ENCODE measurements around the gene LCE1D.

The LCE1D gene, protein sequence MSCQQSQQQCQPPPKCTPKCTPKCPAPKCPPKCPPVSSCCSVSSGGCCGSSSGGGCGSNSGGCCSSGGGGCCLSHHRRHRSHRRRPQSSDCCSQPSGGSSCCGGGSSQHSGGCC

DNA sequence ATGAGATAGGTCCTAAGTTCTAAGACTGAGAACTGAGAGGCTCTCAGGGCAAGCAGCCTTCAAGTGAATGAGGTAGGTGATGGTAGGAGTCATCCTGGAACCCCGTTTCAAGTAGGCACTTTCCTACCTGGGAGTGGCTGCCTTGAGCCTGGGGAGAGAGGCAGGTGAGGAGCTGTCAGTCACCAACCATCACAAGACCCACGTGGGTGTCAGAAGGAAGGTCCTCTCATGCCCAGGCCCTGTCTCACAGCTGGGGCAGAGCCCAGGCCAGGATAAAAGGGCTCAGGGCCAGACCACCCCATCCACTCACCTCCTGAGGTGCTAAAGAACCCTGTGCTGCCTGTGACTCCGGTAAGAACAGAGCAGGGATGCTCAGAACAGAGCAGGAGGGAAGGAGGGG is at the start of gene LCE1D:
LCE1D (plus strand) TSS at position 301 of the 400 bp plus-strand sequence. CDS start 1,074 bp downstream, outside the sequence.
- FAIRE-seq, result no peak

DNA sequence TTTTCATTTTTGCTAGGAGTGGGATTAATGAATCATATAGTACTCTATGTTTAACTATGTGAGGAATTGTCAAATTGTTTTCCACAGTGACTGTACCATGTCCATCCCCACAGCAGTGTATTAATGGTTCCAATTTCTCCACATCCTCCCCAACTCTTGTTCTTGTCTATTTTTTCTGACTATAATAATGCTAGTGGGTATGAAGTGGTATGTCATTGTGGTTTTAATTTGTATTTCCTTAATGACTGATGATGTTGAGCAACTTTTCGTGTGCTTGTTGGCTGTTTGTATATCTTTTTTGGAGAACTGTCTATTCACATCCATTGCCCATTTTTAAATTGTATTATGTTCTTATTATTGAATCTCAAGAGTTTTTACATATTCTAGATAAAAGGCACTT is 48.7 kb upstream of the LCE1D start:
- FAIRE-seq, result no peak

DNA sequence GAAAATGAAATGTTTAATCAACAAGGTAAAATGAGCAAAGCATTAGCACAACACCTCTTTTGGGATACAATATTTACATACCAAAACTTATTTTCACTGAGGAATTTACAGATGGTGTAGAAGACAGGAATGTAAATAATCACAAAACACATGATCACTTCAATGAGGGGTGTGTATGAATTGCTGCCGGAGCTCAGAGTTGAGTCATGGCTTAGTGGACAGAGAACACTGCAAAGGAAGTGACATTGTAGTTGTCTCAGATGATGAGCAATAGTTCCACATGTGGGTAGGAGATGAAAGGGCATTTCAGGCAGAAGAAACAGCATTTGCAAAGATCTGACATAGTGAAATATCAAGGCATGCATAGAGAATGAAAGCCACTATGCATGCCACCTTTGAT is 44.3 kb upstream of the LCE1D start:
- FAIRE-seq, result no peak

DNA sequence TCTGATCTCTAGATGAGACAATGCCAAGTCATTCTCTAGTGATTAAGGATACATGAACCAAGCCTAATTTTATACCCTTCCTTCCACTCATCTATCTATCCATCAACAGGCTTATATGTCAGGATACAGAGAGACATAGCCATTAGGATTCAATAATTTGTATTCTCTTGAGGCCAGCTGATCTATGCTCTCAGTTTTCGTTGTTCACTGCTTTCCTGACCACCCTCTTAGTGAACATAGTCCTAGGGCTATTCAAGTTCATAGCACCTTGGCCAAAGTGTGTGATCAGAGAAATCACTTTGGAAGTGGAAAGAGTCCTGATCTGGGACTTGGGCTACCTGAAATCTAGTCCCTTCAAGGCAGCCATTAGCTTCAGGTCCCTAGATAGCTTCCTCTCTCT is 42.9 kb upstream of the LCE1D start:
- no peak for FAIRE-seq

DNA sequence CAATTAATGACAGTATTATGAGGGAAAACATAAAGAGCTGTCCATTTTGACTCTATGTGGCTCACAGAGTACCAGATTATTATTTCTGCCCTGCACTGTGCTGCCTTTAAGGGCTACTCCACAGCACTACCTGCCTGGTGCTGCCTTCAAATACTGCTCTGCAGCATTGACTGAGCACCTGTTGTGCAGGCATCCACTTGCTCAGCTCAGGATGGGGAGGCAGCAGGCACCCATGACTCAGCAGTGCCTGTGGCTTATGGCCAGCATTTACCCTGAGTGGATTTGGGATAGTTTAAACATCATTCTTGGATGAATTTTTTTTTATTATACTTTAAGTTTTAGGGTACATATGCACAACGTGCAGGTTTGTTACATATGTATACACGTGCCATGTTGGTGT is 39.6 kb upstream of the LCE1D start:
- no peak for FAIRE-seq

DNA sequence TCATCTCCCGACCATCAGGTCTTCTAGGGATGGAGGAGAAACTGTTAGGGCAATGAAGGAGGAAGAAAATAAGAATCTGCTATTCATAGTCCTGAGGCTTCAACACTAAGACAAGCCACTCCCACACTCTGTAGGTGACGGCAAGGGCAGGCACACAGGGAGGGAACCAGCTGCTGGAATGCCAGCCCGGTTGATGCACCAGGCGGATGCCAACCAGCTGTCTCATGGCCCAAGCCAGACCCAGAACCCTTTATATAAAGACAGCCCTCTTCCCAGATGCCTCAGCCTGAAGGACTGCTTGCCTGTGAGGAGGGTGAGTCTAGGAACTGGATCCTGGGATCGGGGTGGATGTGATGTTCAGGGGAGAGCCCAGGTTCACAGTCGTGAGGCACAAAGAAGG is 38.8 kb upstream of the LCE1D start, which contains the start of gene KPRP:
KPRP (plus strand) TSS at position 279 of the 400 bp plus-strand sequence. CDS start 1,564 bp downstream, outside the sequence.
- no peak for FAIRE-seq

DNA sequence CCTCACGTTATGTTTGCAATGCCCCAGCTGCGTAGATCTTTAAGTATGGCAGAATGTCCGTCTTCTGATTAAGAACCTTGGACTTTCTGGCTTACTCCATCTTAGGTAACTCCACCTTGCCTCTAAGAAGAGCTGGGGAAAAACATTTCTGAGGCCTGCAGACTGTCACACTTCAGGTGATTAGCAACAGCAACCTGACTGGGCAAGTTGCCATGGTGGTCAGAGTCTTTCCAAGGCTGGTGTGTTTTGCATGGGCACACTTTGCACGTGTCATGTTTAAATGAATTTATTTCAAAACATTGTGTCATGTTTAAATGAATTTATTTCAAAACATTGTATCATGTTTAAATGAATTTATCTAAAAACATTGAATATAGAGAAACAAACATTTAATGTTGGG is 37.9 kb upstream of the LCE1D start:
- no peak for FAIRE-seq

DNA sequence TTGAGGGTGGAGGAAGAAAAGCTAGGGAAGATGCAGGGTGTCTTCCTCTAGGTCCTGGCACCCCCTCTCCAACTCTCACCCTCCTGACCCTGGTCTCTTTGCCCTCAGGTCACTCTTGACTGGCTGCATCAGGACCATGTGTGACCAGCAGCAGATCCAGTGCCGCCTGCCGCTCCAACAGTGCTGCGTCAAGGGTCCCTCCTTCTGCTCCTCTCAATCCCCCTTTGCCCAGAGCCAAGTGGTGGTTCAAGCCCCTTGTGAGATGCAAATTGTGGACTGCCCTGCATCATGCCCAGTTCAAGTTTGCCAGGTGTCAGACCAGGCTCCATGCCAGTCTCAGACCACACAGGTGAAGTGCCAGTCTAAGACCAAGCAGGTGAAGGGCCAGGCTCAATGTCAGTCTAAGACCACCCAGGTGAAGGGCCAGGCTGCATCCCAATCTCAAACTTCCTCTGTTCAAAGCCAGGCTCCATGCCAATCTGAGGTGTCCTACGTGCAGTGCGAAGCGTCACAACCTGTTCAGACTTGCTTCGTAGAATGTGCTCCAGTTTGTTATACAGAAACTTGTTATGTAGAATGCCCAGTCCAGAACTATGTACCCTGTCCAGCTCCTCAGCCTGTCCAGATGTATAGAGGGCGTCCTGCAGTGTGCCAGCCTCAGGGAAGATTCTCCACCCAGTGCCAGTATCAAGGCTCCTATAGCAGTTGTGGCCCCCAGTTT is 36.9 kb upstream of the LCE1D start:
- FAIRE-seq, result no peak

DNA sequence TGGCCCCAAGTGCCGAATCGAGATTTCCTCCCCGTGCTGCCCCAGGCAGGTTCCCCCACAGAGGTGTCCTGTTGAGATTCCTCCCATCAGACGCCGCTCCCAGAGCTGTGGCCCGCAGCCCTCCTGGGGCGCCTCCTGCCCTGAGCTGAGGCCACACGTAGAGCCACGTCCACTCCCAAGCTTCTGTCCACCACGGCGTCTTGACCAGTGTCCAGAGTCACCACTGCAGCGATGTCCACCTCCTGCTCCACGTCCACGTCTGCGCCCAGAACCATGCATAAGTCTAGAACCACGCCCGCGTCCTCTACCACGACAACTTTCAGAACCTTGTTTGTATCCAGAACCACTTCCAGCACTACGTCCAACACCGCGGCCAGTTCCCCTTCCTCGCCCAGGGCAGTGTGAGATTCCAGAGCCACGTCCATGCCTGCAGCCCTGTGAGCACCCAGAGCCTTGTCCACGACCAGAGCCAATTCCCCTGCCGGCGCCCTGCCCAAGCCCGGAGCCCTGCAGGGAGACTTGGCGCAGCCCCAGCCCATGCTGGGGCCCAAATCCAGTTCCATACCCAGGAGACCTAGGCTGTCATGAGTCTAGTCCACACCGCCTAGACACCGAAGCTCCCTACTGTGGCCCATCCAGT is 35.9 kb upstream of the LCE1D start:
- FAIRE-seq, result no peak

DNA sequence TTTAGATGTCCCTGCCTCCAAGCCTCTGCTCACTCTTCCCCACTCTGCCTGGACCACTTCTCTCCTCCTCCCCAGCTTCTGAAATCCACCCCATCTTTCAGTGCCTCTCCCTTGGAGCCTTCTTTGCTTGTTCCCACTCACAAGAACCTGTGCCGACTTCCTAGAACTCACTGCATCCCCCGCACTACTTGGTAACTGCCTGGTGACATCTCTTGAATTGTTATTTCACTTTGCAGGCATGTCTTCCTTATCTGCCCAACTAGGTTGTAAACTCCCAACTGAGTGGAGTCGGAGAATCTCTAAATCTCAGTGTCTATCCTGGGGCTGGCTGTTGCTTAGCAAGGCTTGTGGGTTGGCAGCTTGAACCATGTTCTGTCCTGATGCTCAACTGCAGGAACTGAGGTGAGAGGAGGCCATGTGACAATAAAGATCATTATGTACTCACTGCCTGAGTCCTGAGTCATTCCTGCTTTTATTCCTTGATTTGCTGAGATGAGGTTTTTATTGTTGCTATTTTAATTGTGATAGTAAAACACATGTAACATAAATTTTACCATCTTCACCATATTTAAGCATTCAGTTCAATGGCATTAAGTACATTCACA is 34.8 kb upstream of the LCE1D start:
- no peak for FAIRE-seq

DNA sequence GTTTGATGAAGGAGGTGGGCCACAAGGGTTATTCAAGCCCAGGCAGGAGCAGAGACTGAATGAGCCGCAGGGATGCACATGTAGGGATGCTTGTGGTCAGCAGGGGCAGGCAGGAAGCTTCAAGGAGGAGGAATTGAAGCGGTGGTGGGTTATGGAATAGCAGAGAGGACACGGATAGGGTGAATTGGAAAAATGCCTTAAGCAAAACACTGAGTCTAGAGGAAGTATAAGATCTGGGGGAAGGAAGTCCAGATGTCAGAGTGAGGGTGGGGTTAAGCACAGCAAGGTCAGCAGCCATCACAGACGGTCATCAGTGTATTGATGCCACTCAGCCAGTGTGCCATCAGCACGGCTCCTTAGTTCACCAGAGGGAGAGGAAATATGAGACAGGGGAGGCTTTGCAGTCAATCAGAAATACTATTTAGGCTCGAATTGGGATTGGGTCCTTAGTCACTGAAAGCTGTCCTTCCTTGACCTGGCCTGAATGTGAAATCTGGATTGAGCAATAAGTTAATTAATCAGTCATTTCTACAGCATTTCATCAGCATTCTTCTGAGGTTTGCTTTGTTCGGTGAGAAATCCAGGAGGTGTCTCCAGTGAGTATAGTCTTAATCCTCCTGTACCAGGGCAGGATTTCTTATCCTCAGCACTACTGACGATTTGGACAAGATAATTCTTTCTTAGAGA is 27.5 kb upstream of the LCE1D start:
- no peak for FAIRE-seq

DNA sequence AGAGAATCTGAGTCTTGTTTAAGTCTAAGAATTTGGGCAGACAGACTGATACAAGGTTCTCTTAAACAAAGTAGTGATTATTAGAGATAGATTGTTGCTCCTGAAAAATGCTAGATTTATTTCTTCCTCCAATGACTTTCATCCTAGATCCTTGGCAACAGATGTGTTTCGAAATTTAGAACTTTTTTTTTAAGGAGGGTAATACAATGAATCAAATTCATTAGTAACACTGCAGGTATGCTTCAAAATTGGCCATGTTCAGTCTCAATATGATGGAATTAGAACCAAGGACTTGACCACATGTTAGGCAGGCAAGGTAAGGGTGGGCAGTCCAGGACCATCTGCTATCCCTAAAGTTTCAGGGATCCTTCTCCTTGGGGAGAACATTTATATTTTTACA is 26.1 kb upstream of the LCE1D start:
- FAIRE-seq, result no peak

DNA sequence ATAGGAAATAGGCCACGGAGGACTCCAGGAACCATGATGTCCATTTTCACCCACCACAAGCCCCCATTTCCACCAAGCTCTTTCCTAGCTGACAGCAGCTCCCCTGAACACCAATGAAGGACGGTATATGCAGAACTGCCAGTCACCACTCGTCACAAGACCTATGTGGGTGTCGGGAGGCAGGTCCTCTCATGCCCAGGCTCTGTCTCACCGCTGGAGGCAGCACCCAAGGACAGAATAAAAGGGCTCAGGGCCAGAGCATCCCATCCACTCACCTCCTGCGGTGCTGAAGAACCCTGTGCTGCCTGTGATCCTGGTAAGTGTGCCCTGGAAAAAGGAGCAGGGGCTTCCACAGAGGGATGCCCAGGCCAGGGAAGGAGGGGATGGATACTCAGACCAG is 21.6 kb upstream of the LCE1D start, which contains the start of gene LCE1F:
LCE1F (plus strand) TSS at position 266 of the 400 bp plus-strand sequence. CDS start 1,232 bp downstream, outside the sequence.
- FAIRE-seq, result no peak

DNA sequence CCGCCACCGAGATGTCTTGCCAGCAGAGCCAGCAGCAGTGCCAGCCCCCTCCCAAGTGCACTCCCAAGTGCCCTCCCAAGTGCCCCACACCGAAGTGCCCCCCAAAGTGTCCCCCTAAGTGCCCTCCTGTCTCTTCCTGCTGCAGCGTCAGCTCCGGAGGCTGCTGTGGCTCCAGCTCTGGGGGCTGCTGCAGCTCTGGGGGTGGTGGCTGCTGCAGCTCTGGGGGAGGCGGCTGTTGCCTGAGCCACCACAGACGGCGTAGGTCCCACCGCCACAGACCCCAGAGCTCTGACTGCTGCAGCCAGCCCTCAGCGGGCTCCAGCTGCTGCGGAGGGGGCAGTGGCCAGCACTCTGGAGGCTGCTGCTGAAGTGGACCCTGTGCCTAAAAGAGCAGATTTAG is 20.2 kb upstream of the LCE1D start:
- no peak for FAIRE-seq

DNA sequence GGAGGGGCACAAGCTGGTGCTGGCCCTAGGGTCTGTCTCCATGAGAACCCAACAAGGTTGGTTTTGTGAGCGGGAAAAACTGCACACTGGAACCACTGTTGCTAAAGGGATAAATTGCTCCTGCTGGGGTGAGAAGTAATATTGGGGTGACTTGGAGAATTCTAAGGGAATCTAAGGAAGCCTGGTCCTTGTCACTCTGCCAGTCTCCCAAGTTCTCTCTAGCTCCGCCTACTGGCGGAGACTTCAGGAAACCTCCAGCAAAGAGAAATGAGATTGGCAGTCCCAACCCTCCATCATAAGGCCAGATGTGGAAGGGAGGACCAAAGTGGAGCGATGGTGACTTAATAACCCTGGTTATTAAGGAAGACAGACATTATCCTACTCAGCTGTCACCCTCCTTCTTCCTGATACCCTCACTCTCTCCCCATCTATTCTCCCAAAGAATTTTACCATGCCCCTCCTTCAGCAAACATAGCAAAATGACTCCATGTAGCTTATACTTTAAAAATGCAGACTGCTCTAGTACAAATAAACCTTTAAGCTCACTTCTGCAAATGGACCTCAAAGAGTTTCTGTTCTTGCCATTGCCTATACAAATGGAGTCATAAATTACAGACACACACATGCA is 18.9 kb upstream of the LCE1D start:
- no peak for FAIRE-seq

DNA sequence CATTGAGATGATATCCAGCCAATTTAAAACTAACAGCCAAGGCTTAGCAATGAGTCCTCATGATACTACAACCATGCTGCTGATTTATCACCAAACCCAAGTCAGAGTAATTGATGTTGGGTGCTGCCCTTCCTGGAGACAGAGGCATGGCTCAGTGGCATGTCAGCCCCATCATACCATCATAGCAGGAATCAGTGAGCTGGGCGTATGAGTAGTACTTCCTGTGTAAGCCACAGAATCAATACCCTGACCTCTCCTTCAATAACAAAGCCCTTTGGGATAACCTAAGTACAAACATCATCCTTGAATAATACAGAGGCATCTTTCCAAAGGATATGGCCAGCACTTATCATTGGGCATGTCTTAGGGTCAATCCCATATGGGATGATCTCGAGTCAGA is 13.4 kb upstream of the LCE1D start:
- FAIRE-seq, result no peak

DNA sequence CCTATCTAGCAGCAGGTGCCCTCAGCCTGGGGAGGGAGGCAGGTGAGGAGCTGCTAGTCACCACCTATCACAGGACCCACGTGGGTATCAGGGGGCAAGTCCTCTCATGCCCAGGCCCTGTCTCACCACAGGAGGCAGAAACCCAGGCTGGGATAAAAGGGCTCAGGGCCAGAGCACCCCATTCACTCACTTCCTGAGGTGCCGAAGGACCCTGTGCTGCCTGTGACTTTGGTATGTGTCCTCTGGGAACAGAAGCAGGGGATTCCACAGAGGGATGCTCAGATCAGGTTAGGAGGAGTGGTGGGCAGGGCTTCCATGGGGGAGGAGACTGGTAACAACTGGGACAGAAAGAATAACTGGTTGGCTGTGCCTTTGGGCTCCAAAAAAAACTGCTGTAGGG is 10.4 kb upstream of the LCE1D start, which contains the start of gene LCE1E:
LCE1E (plus strand) TSS at position 181 of the 400 bp plus-strand sequence. CDS start 1,043 bp downstream, outside the sequence.
- no peak for FAIRE-seq

DNA sequence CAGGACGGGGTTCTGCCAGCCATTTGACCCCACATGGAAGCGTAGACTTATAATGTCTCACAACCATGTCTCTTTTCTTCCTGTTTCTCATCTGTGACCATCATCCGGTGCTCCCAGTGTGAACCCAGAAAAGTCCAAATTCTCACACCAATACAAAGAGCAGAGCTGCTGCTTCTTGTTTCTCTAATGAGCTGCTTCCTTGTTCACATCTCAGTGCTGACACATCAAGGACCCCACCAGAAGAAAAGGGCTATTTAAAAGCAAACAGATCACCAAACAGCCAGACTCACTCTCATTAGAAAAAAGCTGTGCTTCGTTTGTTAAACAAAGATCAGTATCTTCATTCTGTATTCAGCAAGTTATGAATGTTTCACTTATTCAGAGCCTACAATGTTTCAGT is 835 bp upstream of the LCE1D start:
- FAIRE-seq, result no peak

DNA sequence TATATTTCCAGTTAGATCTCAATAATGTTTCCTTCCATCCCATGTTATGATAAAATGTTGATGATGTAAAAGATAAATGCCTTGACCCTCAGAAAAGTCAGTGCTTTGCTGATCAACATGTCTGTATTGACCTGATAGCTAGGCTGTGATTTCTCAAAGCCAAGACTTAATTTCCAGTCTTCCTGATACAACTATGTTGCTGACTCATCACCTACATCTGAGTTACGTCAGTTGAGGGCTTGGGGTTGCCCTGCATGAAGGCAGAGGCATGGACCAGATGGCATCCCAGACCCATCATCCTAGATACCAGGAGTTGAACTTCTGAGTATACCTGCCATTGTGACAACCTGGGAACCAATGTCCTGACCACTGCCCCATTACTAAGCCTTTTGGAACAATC is 4.8 kb downstream of the LCE1D start:
- FAIRE-seq, result no peak

DNA sequence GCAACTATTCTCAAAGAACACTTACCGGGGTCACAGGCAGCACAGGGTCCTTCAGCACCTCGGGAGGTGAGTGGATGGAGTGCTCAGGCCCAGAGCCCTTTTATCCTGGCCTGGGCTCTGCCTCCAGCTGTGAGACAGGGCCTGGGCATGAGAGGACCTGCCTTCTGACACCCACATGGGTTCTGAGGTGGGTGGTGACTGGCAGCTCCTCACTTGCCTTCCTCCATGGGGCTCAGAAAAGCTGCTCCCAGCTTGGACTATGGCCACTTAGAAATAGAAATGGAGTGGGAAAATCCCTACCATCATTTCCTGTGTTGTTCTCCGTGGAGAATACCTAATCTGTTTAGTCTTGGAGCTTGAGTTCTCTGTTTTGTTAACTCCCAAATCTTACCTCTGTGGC is 10.1 kb downstream of the LCE1D start, which contains the start of gene LCE1C:
LCE1C (minus strand) TSS at position 76 of the 400 bp plus-strand sequence. CDS start 1,173 bp downstream, outside the sequence.
- no peak for FAIRE-seq

DNA sequence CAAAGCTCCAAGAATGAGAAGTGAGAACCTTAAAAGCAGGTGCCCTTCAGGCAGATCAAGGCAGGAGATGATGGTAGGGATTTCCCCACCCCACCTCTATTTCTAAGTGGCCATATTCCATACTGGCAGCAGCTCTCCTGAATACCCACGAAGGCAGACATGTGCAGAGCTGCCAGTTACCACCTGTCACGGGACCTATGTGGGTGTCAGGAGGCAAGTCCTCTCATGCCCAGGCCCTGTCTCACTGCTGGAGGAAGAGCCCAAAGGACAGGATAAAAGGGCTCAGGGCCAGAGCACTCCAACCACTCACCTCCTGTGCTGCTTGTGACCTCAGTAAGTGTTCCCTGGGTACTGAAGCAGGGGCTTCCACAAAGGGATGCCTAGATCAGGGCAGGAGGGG is 14.5 kb downstream of the LCE1D start:
- FAIRE-seq, result no peak

DNA sequence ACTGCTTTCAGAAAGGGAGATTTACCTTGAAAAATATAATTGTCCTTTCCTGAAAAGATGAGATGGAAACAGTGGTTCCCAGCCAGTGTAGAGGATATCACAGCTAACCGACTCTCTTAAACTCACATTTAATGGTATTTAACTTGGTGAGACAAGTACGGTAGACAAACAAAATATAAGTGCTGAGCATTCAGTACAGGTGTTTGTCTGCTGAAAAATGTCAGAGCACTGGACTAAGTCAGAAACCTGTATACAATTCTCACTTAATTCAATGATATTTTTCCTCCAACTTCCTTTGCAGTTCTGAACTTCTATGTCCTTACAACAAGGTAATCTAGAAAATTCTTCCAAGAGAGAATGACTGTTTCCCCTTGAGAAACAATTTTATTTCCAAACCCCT is 15.2 kb downstream of the LCE1D start, which contains the start of gene LCE1B:
LCE1B (plus strand) TSS at position 301 of the 400 bp plus-strand sequence. CDS start 476 bp downstream, outside the sequence.
- FAIRE-seq, result no peak

All from TTC549 (cell line).